ENCODE measurements around the gene CARD16.
"Not testable (repeated sequence)": the region's sequence is repeated elsewhere in the genome, so short reads cannot be mapped to it uniquely, and the experiment has no call there.

CARD16 gene

DNA sequence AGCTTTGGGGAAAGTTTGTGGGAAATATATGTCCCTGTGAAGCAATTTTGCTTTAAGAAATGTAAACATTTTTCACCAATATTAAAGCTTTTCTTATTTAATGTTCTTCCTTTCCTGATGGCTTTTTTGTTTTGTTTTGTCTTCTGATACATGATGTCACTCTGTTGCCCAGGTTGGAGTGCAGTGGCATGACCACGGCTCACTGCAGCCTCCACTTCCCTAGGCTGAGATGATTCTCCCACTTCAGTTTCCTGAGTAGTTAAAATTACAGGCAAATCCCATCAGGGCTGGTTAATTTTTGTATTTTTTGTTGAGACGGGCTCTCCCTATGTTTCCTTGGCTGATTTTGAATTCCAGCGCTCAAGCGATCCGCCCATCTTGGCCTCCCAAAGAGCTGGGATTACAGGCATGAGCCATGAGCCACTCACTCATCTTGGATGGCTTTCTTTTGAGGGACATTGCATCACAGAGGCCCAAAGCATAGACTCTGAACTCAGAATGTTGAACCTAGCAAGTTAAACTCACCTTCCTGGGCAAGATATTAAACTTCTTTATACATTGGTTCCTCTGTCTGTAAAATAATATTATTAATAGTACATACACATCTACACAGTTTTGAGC, 651 bp upstream of the CARD16 start:
- no peaks in the 10 kb centered on the region for H3K4me1 ChIP-seq (ENCODE audit: control insufficient read depth, insufficient read depth, low read length)
- H3K36me3 ChIP-seq (ENCODE audit: control insufficient read depth, insufficient read depth, low read length), result no peaks in the 10 kb centered on the region
- H3K9ac ChIP-seq (ENCODE audit: low read length), result no peak overlapping the region
- no peak overlapping the region for H3K27ac ChIP-seq (ENCODE audit: low read depth, low read length)
- H3K4me3 ChIP-seq (ENCODE audit: low read depth, low read length), result no peak overlapping the region
- no peaks in the 10 kb centered on the region for H3K9me3 ChIP-seq (ENCODE audit: control insufficient read depth, insufficient read depth, low read depth, low read length)
- H3K27me3 ChIP-seq (ENCODE audit: control insufficient read depth, insufficient read depth, low read length), result no peaks in the 10 kb centered on the region

GRCh38 chr11:105042178-105042577, 3.0 kb downstream of the CARD16 start:
- H3K4me3 ChIP-seq (ENCODE audit: low read depth, low read length), result no peak overlapping the region
- H3K27ac ChIP-seq (ENCODE audit: low read depth, low read length), result no peak overlapping the region
- no peaks in the 10 kb centered on the region for H3K36me3 ChIP-seq (ENCODE audit: control insufficient read depth, insufficient read depth, low read length)
- no peaks in the 10 kb centered on the region for H3K27me3 ChIP-seq (ENCODE audit: control insufficient read depth, insufficient read depth, low read length)
- H3K9ac ChIP-seq (ENCODE audit: low read length), result no peak overlapping the region
- H3K9me3 ChIP-seq (ENCODE audit: control insufficient read depth, insufficient read depth, low read depth, low read length), result peaks cover 8% of the 10 kb centered on the region
- no peaks in the 10 kb centered on the region for H3K4me1 ChIP-seq (ENCODE audit: control insufficient read depth, insufficient read depth, low read length)

DNA sequence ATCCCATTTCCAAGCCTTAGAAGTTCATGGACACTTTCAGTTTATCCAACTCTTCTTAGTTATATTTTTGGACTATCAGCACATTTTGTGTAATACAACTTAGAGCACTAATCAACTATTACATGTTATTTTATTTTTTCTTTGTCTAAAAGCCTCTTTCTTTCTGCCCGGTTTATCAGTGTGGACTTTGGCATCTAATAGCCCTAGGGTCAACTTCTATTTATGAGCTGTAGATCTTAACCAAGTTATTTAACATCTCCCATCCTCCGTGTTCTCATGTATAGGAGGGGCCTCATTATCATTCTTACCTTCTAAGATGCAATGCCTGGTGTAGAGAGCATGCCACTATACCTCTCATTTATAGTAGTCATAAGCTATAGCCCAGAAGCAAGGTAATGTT, 4.4 kb downstream of the CARD16 start:
- H3K4me3 ChIP-seq (ENCODE audit: low read depth, low read length), result no peak overlapping the region
- peaks cover 9% of the 10 kb centered on the region for H3K9me3 ChIP-seq (ENCODE audit: control insufficient read depth, insufficient read depth, low read depth, low read length)

DNA sequence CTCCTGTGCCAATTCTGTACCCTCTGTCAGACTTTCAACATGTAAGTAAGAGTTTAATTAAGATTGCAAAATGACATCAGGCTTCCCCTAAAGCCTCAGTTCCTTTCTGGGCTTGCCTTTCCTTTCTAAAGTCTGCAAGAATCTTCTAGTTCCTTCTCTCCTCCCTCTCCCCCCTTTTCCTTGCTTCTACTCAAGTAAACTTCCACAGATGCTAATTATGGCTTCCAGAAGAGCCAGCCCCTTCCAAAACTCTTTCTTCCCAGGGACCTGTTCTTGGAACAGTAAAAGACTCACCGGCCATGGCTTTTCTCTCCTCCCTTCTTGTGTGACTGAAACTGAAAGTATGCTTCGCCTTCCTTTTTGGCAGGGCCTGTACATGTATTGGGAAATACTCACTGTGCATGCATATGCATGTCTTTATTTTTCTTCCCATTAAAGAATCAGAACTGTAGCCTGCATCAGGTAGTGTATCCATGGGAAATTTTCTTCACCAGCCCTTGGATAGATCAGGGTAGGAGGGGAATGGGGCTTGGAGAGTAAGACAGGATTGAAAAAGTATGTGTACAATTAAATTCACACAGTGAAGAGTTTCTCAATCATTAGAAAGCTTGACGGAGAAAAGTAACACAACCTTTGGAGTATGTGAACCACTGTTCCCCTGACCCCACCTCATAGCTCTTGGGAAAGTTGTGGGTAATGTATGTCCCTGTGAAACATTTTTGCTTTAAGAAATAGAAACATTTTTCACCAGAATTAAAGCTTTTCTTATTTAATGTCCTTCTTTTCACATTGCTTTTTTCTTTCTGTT, 10.1 kb downstream of the CARD16 start, which contains the start of gene CASP1:
CASP1 (minus strand) TSS at position 332 of the 808 bp plus-strand sequence; CDS start at position 301, 31 bp downstream.
- Histone ChIP-seq H3K4me3 (ENCODE audit: low read depth, low read length) (no peak within 1 kb of the TSS), H3K27ac (ENCODE audit: low read depth, low read length) (no peak within 1 kb of the TSS), H3K9me3 (ENCODE audit: control insufficient read depth, insufficient read depth, low read depth, low read length) (peaks cover 9% of the 10 kb centered on the region), H3K4me1 (ENCODE audit: control insufficient read depth, insufficient read depth, low read length) (no peaks in the 10 kb centered on the region), H3K36me3 (ENCODE audit: control insufficient read depth, insufficient read depth, low read length) (no peaks in the 10 kb centered on the region), H3K9ac (ENCODE audit: low read length) (no peak within 1 kb of the TSS), H3K27me3 (ENCODE audit: control insufficient read depth, insufficient read depth, low read length) (no peaks in the 10 kb centered on the region)

More for the DNA sequence above, 4.4 kb downstream of the CARD16 start:
- H3K36me3 ChIP-seq (ENCODE audit: control insufficient read depth, insufficient read depth, low read length), result no peaks in the 10 kb centered on the region
- H3K4me1 ChIP-seq (ENCODE audit: control insufficient read depth, insufficient read depth, low read length), result no peaks in the 10 kb centered on the region
- H3K9ac ChIP-seq (ENCODE audit: low read length), result no peak overlapping the region
- no peak overlapping the region for H3K27ac ChIP-seq (ENCODE audit: low read depth, low read length)
- no peaks in the 10 kb centered on the region for H3K27me3 ChIP-seq (ENCODE audit: control insufficient read depth, insufficient read depth, low read length)

DNA sequence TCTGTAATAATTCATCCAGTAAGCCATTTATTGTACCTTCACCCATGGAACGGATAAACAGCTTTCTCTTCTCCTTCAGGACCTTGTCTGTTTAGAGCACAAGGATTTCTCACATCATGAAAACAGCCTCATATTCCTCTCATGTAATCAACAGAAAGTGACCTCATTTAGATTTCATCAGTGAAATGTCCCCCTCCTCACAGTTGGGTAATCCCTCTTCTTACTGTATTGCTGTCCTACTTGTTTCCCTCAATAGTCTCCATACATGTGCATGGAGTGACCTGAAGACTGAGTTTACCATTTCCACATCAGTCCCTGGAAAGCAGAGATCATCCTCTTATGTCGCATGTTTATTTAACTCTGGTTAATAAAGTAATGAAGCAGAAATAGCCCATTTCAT, 10.7 kb downstream of the CARD16 start:
- H3K4me3 ChIP-seq (ENCODE audit: low read depth, low read length); H3K9me3 ChIP-seq (ENCODE audit: control insufficient read depth, insufficient read depth, low read depth, low read length); H3K4me1 ChIP-seq (ENCODE audit: control insufficient read depth, insufficient read depth, low read length); H3K27ac ChIP-seq (ENCODE audit: low read depth, low read length); H3K36me3 ChIP-seq (ENCODE audit: control insufficient read depth, insufficient read depth, low read length); H3K9ac ChIP-seq (ENCODE audit: low read length); H3K27me3 ChIP-seq (ENCODE audit: control insufficient read depth, insufficient read depth, low read length): not testable (repeated sequence)

DNA sequence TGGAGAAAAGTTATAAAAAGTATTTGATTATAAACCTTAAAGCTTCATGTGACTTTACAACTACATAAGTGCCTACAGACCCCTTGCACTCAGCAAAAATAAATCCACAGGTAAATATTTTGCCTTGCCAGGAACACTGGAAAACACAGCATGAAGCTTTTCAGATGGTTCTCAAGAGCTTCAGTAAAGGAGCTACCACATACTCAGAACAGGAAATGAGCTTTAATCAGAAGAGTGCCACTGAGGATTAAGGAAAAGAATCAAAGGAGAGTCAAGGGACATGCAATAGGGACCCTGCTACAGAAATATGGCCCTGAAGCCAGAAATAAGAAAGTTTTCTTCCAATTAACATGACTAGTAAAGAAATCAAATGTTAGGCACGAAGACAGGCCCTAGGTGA, 11.4 kb downstream of the CARD16 start:
- Histone ChIP-seq H3K27ac (ENCODE audit: low read depth, low read length) (no peak overlapping the region), H3K9me3 (ENCODE audit: control insufficient read depth, insufficient read depth, low read depth, low read length) (peaks cover 9% of the 10 kb centered on the region), H3K9ac (ENCODE audit: low read length) (no peak overlapping the region), H3K4me3 (ENCODE audit: low read depth, low read length) (no peak overlapping the region), H3K36me3 (ENCODE audit: control insufficient read depth, insufficient read depth, low read length) (no peaks in the 10 kb centered on the region), H3K27me3 (ENCODE audit: control insufficient read depth, insufficient read depth, low read length) (no peaks in the 10 kb centered on the region), H3K4me1 (ENCODE audit: control insufficient read depth, insufficient read depth, low read length) (no peaks in the 10 kb centered on the region)

DNA sequence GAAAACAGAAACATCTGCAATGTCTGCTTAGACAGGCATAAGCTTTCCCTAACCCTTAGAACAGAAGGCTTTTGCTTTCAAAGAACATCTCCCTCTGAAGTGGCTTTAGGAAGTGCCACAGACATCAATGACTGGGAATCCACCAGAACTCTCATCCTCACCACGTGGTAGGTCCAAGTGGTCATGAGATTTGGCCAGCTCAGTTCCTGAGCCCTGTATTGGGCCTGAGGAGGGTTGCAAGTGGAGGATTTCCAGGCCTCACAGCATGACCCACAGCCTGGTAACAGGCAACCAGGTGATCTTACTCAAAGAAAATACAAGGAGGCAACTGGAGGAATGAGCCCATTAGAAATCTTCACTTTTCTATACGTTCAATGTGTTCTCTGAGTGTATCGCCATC, 11.8 kb downstream of the CARD16 start:
- H3K4me3 ChIP-seq (ENCODE audit: low read depth, low read length), result no peak overlapping the region

GRCh38 chr11:105032495-105032894, 12.6 kb downstream of the CARD16 start:
- H3K4me3 ChIP-seq (ENCODE audit: low read depth, low read length), result no peak overlapping the region
- H3K9ac ChIP-seq (ENCODE audit: low read length), result no peak overlapping the region
- H3K27ac ChIP-seq (ENCODE audit: low read depth, low read length), result no peak overlapping the region
- H3K4me1 ChIP-seq (ENCODE audit: control insufficient read depth, insufficient read depth, low read length), result no peaks in the 10 kb centered on the region
- no peaks in the 10 kb centered on the region for H3K27me3 ChIP-seq (ENCODE audit: control insufficient read depth, insufficient read depth, low read length)
- peaks cover 4% of the 10 kb centered on the region for H3K9me3 ChIP-seq (ENCODE audit: control insufficient read depth, insufficient read depth, low read depth, low read length)
- no peaks in the 10 kb centered on the region for H3K36me3 ChIP-seq (ENCODE audit: control insufficient read depth, insufficient read depth, low read length)

More for the DNA sequence above, 11.8 kb downstream of the CARD16 start:
- H3K27me3 ChIP-seq (ENCODE audit: control insufficient read depth, insufficient read depth, low read length), result no peaks in the 10 kb centered on the region
- no peak overlapping the region for H3K27ac ChIP-seq (ENCODE audit: low read depth, low read length)
- H3K36me3 ChIP-seq (ENCODE audit: control insufficient read depth, insufficient read depth, low read length), result no peaks in the 10 kb centered on the region
- H3K9ac ChIP-seq (ENCODE audit: low read length), result no peak overlapping the region
- no peaks in the 10 kb centered on the region for H3K4me1 ChIP-seq (ENCODE audit: control insufficient read depth, insufficient read depth, low read length)
- H3K9me3 ChIP-seq (ENCODE audit: control insufficient read depth, insufficient read depth, low read depth, low read length), result peaks cover 9% of the 10 kb centered on the region

DNA sequence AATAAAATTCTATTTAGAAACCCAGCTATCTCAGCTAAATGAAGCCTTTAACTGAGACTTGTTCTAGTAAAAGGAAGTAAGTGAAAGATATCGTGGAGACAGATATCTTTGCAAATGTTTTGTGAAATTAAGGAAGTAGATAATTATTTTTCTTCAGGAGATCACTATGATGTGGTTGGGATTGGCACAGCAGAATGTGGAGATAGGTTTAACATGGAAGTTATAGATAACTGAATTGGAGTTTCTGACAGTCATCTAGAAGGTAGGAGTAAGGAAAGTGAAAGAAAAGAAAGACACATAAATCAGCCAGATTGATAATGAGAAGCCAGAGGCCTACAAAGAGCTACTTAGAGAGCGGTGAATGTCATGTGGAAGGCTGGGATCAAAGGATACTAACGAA, 17.5 kb downstream of the CARD16 start:
- Histone ChIP-seq H3K9me3 (ENCODE audit: control insufficient read depth, insufficient read depth, low read depth, low read length) (no peaks in the 10 kb centered on the region), H3K36me3 (ENCODE audit: control insufficient read depth, insufficient read depth, low read length) (no peaks in the 10 kb centered on the region), H3K9ac (ENCODE audit: low read length) (no peak overlapping the region), H3K27me3 (ENCODE audit: control insufficient read depth, insufficient read depth, low read length) (no peaks in the 10 kb centered on the region), H3K4me3 (ENCODE audit: low read depth, low read length) (no peak overlapping the region), H3K4me1 (ENCODE audit: control insufficient read depth, insufficient read depth, low read length) (no peaks in the 10 kb centered on the region), H3K27ac (ENCODE audit: low read depth, low read length) (no peak overlapping the region)

GRCh38 chr11:105024394-105024793, 20.7 kb downstream of the CARD16 start:
- Histone ChIP-seq H3K9ac (ENCODE audit: low read length) (no peak overlapping the region), H3K4me3 (ENCODE audit: low read depth, low read length) (no peak overlapping the region), H3K27me3 (ENCODE audit: control insufficient read depth, insufficient read depth, low read length) (no peaks in the 10 kb centered on the region), H3K36me3 (ENCODE audit: control insufficient read depth, insufficient read depth, low read length) (no peaks in the 10 kb centered on the region), H3K9me3 (ENCODE audit: control insufficient read depth, insufficient read depth, low read depth, low read length) (no peaks in the 10 kb centered on the region), H3K27ac (ENCODE audit: low read depth, low read length) (no peak overlapping the region), H3K4me1 (ENCODE audit: control insufficient read depth, insufficient read depth, low read length) (no peaks in the 10 kb centered on the region)

GRCh38 chr11:105023003-105023402, 22.1 kb downstream of the CARD16 start, which contains the start of gene CASP5:
TSS of gene CASP5 (minus strand) at chr11:105023168. CDS start at chr11:105023136, 32 bp downstream.
- Histone ChIP-seq H3K9me3 (ENCODE audit: control insufficient read depth, insufficient read depth, low read depth, low read length) (no peaks in the 10 kb centered on the region), H3K36me3 (ENCODE audit: control insufficient read depth, insufficient read depth, low read length) (no peaks in the 10 kb centered on the region), H3K27me3 (ENCODE audit: control insufficient read depth, insufficient read depth, low read length) (no peaks in the 10 kb centered on the region), H3K27ac (ENCODE audit: low read depth, low read length) (no peak within 1 kb of the TSS), H3K4me1 (ENCODE audit: control insufficient read depth, insufficient read depth, low read length) (no peaks in the 10 kb centered on the region), H3K9ac (ENCODE audit: low read length) (no peak within 1 kb of the TSS), H3K4me3 (ENCODE audit: low read depth, low read length) (no peak within 1 kb of the TSS)
